ENCODE results near the gene CDC42. TPM values are rescaled to one million over a fixed set of nuclear protein-coding genes. Genes with fewer than 3 reads are reported as not detected.

CDC42 gene
- total RNA-seq, 4 donors from 2014 or later, result 228 to 244 (median 240) TPM

- Histone ChIP-seq H3K4me1 (peaks cover 0 to 9% of the 10 kb centered on the region in 2 donors), H3K27ac (no peak overlapping the region), H3K36me3 (no peaks in the 10 kb centered on the region), H3K4me3 (replicated peaks in 1 of 3) (no peak overlapping the region), H3K9me3 (no peaks in the 10 kb centered on the region), H3K27me3 (no peaks in the 10 kb centered on the region)
- TF ChIP-seq POLR2A (IDR thresholded peaks at IDR 0.05), result no peak
- TF ChIP-seq, protein P1, sequence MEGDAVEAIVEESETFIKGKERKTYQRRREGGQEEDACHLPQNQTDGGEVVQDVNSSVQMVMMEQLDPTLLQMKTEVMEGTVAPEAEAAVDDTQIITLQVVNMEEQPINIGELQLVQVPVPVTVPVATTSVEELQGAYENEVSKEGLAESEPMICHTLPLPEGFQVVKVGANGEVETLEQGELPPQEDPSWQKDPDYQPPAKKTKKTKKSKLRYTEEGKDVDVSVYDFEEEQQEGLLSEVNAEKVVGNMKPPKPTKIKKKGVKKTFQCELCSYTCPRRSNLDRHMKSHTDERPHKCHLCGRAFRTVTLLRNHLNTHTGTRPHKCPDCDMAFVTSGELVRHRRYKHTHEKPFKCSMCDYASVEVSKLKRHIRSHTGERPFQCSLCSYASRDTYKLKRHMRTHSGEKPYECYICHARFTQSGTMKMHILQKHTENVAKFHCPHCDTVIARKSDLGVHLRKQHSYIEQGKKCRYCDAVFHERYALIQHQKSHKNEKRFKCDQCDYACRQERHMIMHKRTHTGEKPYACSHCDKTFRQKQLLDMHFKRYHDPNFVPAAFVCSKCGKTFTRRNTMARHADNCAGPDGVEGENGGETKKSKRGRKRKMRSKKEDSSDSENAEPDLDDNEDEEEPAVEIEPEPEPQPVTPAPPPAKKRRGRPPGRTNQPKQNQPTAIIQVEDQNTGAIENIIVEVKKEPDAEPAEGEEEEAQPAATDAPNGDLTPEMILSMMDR (IDR thresholded peaks at IDR 0.05), result no peak
- 86 to 87% methylated on average over 20 to 21 of the region's 21 CpGs for WGBS, 2 donors
- intact Hi-C loops (cut with DNase I), result no loop called here
- no peak for DNase-seq
These were observed 70.0 kb downstream of the CDC42 start for GRCh38 chr1:22122273-22123070.

GRCh38 chr1:22123071-22123390, 70.5 kb downstream of the CDC42 start:
- H3K4me1 ChIP-seq, result peaks cover 0 to 7% of the 10 kb centered on the region in 2 donors
- no peak overlapping the region for H3K4me3 ChIP-seq (replicated peaks in 1 of 3)
- no peaks in the 10 kb centered on the region for H3K9me3 ChIP-seq
- no peaks in the 10 kb centered on the region for H3K27me3 ChIP-seq
- WGBS, 2 donors, result 87 to 93% methylated on average over 7 to 8 of the region's 8 CpGs
- H3K36me3 ChIP-seq, result no peaks in the 10 kb centered on the region
- intact Hi-C loops (cut with DNase I), result no loop called here
- TF ChIP-seq, protein P1 (IDR thresholded peaks at IDR 0.05), result no peak
- no peak for TF ChIP-seq POLR2A (IDR thresholded peaks at IDR 0.05)
- no peak overlapping the region for H3K27ac ChIP-seq
- no peak for DNase-seq

GRCh38 chr1:22123901-22124404, 71.4 kb downstream of the CDC42 start:
- H3K36me3 ChIP-seq, result no peaks in the 10 kb centered on the region
- no peak overlapping the region for H3K27ac ChIP-seq
- H3K4me1 ChIP-seq, result peaks cover 0 to 7% of the 10 kb centered on the region in 2 donors
- no peaks in the 10 kb centered on the region for H3K9me3 ChIP-seq
- H3K4me3 ChIP-seq (replicated peaks in 1 of 3), result no peak overlapping the region
- intact Hi-C loops (cut with DNase I), result no loop called here
- no peak for DNase-seq
- WGBS, 2 donors, result 86 to 93% methylated on average over 5 to 9 of the region's 9 CpGs
- TF ChIP-seq, protein P1 (IDR thresholded peaks at IDR 0.05), result no peak
- TF ChIP-seq POLR2A (IDR thresholded peaks at IDR 0.05), result no peak
- no peaks in the 10 kb centered on the region for H3K27me3 ChIP-seq

- intact Hi-C loops (cut with DNase I), result no loop called here
- DNase-seq, result no peak
- no peaks in the 10 kb centered on the region for H3K36me3 ChIP-seq
- H3K4me1 ChIP-seq, result peaks cover 0 to 7% of the 10 kb centered on the region in 2 donors
- H3K27ac ChIP-seq, result no peak overlapping the region
- H3K4me3 ChIP-seq (replicated peaks in 1 of 3), result no peak overlapping the region
- H3K9me3 ChIP-seq, result no peaks in the 10 kb centered on the region
- WGBS, 2 donors, result 94 to 95% methylated on average over 8 of the region's 8 CpGs
- no peak for TF ChIP-seq POLR2A (IDR thresholded peaks at IDR 0.05)
- TF ChIP-seq, protein P1 (IDR thresholded peaks at IDR 0.05), result no peak
- no peaks in the 10 kb centered on the region for H3K27me3 ChIP-seq
These were observed 72.2 kb downstream of the CDC42 start for GRCh38 chr1:22124592-22125229.

DNA sequence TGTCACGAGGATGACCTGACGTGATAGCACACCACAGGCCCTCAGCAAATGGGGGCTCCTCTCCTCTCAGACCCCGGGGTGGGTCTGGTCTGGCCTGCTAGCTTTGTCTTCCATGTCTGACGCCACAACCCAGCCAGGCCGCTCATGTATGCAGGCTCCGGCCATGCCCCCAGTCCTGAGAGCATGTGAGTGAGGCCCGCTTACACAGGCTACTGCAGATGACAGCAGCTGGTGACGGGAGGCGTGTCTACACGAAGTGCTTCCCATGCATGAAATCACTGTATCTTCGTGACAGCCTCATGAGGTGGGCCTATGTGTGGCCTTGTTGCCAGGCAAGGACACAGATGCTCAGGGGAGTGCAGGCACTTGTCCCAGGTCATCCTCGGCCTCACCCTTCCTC, 74.0 kb downstream of the CDC42 start:
- TF ChIP-seq, protein P1 (IDR thresholded peaks at IDR 0.05), result no peak
- TF ChIP-seq POLR2A (IDR thresholded peaks at IDR 0.05), result no peak
- Histone ChIP-seq H3K4me1 (peaks cover 0 to 7% of the 10 kb centered on the region in 2 donors), H3K9me3 (no peaks in the 10 kb centered on the region), H3K27ac (no peak overlapping the region), H3K4me3 (replicated peaks in 1 of 3) (no peak overlapping the region), H3K27me3 (no peaks in the 10 kb centered on the region), H3K36me3 (no peaks in the 10 kb centered on the region)
- 86 to 93% methylated on average over 5 to 12 of the region's 12 CpGs for WGBS, 2 donors
- no peak for DNase-seq
- intact Hi-C loops (cut with DNase I), result no loop called here
